ENCODE measurements around the gene PCARE.
"Not testable (repeated sequence)": the region's sequence is repeated elsewhere in the genome, so short reads cannot be mapped to it uniquely, and the experiment has no call there.

Gene PCARE

DNA sequence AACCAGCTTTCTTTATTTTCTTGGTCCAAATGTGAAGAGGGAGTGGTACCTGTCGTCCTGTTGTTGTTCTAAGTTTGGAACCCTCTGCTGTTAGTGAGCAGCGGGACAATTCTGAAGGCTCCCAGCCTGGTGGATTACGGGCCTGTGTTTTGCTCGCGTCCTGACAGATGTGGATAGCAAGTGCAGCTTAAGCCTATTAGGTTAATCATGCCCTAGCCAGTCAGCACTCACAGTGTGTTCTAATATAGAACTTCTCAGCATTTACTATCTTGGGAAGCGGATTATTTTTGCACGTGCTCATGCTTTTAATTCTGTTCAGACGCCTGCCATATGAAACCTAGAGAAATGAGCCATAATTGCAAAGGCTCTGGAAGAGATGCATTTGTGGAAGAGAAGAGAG, at the start of gene PCARE:
Gene PCARE (minus strand): TSS at position 113 of the 400 bp plus-strand sequence. CDS start 262 bp downstream, outside the sequence.
- DNase-seq (ENCODE audit: low spot score): no peak

DNA sequence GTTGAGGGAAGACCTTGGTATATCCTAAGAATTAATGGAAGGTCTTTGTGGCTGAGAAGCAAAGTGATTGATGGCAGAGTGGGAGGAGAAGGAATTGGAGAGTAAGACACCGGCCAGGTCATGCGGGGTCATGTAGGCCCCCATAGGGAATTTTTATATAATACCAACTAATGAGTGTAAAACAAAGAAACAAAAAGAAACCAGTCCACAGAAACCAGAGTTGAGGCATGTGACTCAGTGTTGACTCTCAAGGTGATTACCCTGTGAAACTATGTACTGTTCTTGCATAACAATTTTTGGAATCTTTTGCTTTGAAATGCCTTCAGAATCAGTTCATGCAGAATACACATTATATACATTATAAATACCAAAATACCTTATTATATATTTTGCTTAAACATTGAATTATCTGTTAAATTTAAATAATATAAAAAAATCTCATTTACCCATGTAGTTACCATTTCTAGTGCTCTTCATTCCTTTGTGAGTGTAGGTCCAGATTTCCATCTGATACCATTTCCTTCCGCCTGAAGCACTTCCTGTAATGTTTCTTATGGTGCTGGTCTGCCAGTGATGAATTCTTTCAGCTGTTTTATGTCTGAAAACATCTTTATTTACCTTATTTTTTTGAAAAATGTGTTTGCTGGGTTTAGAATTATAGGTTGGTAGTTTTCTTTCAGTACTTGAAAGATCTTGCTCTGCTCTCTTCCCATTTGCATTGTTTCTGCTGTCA, 49.5 kb upstream of the PCARE start:
- no peak for DNase-seq (ENCODE audit: low spot score)

DNA sequence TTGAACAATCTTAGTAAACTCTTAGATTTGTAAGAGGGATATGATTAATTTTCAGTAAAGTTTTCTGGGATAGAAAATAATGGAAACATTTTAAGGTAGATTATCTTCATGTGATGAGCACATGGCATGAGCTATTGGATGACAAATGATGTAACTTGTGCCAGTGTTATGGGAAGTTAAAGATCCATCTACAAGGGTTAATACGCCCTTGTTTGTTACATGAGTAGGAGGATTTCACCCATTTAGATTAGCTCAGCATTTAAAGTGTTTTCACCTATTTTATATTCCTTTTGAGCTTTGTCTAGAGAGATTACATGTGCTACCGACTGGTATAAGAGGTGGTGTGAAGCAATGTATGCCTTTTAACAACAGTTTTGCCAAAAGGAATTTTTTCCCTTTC, 46.5 kb upstream of the PCARE start:
- DNase-seq (ENCODE audit: low spot score): no peak

DNA sequence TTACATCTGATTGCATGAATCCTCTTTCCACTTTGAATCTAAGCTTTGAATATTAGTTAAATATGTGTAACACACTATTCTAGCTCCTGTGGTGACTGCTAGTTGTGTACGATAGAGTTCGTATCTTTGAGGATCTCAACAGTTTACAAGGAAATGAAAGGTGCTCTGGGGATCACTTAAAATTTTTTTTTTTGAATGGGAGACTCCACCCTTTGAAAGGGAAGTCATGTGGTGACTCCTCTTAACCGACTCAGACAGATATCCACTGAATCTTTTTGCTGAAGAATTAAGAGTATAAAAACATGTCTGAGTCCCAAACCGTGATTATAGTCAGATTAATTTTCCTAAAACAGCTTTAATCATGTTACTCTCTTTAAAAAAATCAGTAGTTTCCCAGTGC, 44.9 kb upstream of the PCARE start:
- DNase-seq (ENCODE audit: low spot score): no peak

DNA sequence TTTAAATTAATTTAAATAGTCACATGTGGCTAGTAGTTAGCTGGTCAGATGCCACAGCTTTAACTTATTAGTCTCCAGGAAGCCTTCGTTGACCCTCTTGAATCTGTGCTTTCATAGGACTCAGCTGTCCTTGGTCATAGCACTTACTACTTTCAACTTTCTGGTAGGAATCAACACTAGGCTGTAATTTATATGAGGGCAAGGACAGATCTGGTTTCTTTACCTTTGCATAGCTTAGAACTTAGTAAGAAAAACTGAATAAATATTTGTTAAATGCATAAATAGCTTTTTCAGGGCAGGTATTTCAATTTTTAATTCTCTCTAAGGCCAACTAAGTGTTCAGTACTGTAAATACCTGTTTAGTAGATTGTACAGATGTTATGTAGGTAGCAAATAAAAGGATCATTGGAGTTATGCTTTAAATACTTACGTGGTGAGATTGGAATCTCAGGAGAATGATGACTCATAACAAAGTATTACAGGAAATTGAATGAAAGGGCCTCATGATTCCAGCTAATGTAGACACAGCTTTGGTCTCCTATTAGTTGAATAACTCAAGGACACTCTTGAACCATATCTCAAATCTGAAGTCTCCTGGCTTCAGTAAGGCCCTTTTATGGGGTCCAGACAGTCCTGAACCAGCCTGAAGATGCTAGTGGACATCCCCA, 43.4 kb upstream of the PCARE start:
- no peak for DNase-seq (ENCODE audit: low spot score)

DNA sequence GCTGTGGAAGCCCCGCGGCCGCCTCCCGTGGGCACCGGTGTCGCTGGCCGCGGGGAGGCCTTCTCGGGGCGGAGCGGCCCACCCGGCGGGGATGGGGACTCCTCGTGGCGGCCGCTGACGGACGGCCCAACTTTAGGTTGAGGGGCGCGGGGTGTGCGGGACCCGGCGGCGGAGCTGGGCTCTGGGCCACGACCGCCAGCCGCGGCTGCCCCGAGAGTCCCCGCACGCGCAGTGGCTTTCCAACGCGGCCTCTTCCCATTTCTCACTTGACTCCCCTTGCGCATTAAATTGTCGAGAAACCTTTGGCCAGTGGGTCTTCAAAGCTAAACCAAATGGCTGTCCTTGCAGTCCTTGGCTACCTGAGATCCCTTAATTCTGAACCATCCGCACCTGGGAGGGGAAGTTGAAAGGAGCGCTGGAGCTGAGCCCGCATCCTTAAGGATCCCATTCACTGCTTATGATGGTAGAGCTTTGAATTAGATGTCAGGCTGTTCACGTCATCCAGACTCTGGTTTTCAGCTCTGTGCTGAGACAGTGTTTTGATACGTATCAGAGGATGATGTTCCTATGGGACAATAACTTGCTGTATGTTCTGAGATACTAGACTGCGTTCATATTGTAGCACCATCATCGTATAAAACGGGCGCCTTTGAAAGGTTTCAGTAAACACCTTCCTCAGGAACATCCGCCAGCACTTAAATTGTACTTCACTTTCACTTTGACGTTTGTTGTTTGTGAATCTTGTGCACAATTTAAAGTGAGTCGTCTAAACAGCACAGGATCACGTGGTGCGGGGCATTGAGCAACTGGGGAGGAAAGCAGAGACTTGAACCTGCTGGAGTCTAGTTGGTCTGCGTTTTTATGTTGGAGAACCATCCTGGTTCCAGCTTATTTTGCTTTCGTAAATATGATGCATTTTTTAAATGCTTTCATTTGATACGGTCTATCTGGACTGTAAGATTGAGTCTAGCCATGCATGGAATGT, 41.8 kb upstream of the PCARE start:
- DNase-seq (ENCODE audit: low spot score): peak; percentile 87

DNA sequence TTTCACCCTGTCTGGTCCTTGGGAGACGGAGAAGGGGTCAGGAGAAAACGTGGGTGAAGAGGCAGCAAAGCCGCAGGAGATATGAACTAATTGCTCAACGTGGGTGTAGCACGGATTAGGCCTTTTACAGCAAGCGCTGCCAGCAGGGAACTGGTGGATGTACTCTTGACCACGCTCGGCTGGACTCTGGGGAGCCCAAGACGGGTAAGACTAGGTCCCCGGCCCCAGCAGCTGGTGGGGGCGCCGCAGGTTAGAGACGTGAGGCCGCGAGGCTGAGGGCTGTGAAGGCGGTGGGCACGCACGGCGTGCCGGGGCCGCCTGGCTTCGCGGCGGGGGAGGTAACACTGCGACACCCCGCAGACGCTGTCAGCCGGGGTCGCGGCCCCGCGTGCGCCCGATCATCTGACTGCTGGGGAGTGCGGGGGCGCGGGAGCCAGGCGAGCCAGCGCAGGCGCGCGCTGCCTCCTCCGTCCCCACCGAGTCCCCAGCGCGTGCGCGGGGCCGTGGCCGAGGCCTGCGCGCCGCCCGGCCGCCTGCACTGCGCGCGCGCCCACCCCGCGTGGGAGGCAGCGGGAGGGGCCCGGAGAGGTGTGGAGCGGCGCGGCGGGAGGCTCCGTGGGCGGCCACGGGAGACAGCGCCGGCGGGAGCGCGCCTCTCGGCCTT, 40.8 kb upstream of the PCARE start, which contains the start of gene CLIP4:
Gene CLIP4 (plus strand): TSS at position 470 of the 664 bp plus-strand sequence. CDS start 5,974 bp downstream, outside the sequence.
- peak; percentile 32 for DNase-seq (ENCODE audit: low spot score)

DNA sequence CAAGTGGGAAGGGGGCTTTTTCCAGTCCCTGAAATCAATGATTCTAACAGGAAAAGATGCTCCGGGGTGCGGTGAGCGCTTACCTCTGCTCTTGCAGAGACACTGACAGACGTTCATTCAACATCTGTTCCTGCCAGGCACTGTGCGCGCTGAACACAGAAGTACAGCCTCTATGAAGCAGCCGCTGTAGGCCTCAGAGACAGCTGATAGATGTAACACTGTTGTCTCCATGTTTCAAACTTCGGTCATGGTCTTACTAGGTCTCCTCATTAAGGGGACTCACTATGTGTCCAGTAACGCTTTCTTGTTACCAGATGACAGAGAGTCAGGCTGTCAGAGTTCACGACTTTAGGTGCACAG, 40.2 kb upstream of the PCARE start:
- no peak for DNase-seq (ENCODE audit: low spot score)

DNA sequence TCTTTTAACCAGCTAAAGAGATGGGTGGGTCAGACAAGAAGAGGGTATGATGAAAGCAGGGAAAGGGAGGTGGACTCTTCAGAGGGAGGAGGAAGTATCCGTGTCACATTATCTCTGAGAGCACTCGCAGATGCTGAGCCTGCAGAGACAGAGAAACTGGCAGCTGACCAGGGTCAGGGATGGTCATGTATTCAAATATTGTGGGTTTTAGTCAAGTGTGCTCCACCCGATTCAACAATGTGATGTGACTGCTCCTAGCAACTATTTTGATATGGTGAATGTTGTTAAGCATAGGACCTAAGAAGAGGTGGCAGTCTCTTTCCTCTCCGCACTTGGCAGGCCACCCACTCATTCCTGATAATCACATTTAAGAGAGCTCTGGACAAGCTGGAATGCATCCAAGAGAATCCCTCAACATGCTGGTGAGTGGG, 39.6 kb upstream of the PCARE start:
- DNase-seq (ENCODE audit: low spot score): no peak

DNA sequence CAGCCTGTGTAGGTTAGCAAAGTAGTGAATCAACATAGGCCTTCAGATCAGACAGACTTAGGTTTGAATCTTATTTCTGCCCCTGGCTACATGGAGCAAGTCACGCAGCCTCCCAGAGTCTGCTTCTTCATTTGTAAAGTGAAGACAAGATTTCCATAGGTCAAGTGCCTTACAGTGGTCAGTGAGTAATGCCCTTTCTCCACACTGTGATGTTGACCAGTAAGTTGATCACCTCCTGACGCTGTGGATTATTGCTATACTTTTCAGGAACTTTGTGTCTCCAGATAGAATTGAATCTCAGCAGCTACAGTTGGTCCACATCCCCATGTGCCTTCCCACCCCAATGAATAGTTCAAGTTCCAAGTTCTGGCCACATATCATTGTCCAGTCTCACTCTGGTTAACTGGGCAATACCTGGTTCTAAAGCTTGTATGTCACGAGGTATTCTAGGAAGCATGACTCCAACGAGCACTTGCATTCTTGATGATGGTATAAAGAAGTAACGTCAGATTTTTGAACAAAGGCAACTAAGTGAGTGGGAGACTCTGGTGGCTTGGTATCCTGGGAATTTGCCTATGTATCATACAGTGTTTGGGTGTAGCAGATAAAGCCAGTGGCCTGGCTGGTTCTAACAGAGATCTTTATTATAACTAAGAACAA, 38.8 kb upstream of the PCARE start:
- no peak for DNase-seq (ENCODE audit: low spot score)

DNA sequence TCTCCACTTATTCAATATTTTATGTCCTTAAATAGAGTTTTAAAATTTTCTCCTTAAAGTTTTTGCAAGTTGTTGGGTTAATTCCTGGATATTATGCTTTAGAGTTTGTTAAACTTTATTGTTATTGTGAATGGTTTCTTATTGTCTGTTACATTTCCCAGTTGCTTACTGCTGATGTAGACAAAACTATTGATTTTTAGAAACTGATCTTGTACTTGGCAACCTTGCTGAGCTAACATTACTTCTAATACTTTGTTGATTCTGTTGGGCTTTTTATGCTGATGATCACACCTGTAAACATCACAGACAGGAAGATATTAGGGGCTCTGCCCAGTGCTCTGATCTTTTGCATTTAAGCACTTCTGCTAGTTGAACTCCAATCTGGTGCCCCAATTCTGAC, 38.1 kb upstream of the PCARE start:
- no peak for DNase-seq (ENCODE audit: low spot score)

DNA sequence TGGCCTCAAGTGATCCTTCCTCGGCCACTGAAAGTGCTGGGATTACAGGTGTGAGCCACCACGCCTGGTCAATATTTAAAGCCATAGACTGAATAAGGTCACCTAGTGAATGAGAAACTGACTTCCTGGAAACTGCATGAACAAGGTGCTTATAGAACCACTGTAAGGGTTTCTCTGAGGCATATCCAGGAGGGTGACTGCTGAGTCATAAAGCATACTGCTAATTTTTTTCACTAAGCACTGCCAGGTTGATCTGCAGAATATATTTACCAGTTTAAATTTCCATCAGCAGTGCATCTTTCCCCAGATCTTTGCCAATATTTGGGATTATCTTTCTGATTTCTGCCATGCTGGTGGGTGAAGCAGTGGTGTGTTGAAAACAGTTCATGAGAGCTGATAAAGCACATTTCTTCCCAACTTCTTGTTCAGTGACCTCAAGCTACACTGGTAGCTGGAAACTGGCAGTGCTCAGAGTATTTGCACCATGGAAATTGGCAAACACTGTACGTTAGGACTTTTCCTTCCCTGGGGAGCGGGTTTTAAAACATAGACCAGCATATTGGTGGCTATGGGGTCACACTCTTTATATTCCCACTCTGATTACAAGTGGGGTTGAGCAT, 36.7 kb upstream of the PCARE start:
- peak; percentile 53 for DNase-seq (ENCODE audit: low spot score)

DNA sequence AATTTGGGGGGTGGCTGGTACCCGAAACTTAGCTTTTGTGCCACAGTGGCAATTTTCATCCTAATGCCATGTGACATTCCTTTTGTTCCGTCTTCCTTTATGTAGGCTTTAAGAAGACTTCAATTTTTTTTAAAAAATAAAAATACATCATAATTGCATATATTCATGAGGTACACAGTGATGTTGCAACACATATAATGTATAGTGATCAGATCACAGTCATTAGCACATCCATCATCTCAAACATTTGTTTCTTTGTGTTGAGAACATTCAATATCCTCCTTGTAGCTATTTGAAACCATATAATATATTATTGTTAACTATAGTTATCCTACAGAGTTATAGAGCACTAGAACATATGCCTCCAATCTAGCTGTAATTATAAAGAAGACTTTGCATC, 34.9 kb upstream of the PCARE start:
- no peak for DNase-seq (ENCODE audit: low spot score)

DNA sequence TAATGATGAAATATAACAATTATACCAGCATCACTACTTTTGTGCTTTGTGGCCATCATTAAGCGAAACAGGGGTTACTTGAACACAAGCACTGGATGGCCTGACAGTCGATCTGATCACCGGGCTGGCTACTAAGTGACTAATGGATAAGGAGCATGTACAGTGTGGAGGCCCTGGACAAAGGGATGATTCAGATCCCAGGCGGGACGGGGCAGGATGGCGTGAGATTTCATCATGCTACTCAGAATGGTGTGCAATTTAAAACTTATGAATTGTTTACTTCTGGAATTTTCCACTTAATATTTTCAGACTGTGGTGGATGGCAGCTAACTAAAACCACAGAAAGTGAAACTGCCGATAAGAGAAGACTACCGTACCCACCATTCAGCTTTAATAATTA, 33.9 kb upstream of the PCARE start:
- no peak for DNase-seq (ENCODE audit: low spot score)

DNA sequence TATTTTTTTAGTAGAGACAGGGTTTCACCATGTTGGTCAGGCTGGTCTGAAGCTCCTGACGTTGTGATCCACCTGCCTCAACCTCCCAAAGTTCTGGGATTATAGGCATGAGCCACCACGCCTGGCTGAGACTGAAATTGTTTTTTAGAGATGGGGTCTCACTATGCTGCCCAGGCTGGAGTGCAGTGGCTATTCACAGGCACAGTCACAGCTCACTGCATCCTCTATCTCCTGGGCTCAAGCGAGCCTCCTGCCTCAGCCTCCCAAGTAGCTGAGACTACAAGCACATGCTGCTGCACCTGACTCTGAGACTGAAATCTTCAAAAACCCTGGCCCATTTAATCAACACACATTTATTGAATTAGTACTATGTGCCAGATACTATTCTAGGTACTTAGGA, 33.2 kb upstream of the PCARE start:
- DNase-seq (ENCODE audit: low spot score): not testable (repeated sequence)

DNA sequence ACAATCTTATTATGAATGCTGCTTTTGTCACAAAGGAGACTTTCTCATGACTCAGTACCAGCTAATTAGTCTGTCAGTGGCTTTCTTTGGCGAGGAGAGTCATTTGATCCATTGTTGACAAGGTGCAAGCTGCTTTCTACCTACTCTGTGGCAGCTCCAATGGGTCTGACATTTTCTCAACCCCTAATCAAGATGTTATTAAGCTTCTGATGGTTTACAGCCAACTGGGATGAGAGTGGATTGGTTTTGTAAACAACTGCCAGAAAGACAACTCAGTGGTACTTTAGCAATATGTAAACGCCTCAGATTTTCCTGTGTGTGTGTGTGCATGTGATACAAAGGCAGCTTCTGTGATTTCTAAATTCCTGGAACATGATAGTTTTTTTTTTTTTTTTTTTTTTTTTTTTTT, 32.7 kb upstream of the PCARE start:
- DNase-seq (ENCODE audit: low spot score): no peak

DNA sequence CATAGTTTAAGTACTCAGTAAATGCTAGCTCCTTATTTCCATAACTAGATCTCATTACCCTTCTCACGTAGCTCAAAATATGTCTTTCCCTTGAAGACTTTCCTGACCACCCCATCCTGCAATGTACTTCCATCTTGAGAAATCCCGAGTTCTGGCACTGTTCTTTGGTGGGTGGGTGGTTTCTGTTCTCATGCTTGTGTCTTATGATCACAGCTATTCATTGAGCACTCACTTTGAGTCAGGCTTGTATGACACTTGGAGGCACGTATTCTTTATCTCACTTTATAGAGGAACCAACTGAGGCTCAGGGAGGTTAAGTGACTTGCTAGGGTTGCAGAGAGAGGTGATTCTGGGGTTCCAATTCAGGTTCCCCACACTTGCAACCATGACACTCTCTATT, 31.9 kb upstream of the PCARE start:
- DNase-seq (ENCODE audit: low spot score): no peak

DNA sequence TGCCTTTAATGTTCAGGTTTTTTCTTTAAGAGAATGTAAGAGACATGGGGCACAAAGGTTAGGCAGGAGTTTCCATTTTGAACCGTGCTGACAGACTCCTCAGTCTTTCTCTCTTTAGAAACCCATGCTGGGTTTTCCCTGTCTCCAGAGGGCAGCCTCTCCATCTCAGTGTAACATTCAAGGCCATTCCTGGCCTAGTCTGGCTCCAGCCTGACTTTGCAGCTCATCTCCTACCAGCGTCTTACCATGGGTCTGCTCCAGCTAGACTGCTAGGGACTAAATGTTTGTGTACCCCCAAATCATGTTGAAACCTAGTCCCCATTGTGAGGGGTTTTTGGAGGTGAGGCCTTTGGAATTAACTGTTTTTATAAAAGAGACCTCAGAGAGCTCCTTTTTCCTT, 31.1 kb upstream of the PCARE start:
- DNase-seq (ENCODE audit: low spot score): no peak

DNA sequence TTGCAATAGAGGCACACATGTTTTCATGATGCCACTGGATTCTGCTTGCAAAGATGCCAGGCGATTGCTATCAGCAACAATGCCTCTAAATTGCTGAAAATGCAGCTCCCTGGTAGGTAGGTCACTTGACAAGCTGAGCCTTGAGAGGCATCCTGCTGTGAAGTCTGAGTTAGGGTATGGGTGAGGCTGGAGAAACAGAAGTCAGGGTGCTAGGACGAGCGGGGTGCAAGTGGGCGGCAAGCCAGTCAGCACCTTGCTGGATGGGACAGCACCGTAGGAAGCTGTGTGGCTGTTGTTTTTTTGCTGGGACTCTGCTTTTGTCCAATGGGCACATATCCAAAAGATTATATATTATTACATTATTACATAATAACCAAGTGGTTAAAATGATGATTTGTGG, 30.4 kb upstream of the PCARE start:
- no peak for DNase-seq (ENCODE audit: low spot score)

DNA sequence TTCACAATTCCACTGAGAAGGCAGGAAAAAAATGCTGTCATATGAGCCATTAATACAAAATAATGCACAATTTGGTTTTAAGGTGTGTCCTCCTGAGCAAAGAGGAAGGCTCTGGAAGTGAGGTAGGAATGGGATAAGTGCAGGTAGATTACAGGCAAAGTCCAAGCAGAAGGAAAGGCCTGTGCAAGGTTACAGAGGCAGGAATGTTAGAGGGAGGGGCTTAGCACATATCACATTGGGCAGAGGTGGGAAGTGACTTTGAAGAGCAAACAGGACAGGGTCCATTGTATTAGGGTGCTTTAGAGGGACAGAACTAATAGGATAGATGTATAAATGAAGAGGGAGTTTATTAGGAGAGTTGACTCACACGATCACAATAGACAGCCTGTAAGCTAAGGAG, 26.2 kb upstream of the PCARE start:
- DNase-seq (ENCODE audit: low spot score): no peak

DNA sequence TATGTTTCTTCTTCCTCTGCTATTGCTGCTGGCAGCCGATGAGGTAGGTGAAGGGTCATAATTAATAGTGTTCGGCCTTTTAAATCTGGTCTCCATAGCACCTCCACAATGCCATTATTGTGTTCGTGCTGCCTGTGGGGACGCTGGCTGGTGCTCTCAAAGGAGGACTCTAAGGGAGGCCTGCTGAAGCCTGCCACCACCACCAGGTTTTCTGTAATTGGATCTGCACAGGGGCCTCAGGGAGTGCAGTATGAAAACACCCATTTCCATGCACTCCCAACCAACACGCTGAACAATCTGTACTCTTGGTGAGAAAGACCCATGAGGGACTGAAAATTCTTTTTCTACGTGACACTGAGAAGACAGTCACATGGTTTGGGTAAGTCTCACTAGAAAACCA, 23.2 kb upstream of the PCARE start:
- DNase-seq (ENCODE audit: low spot score): no peak

Data from activated CD4-positive, alpha-beta T cell treated with anti-CD3 and anti-CD28 coated beads, Interleukin-2, Interleukin-4, amounts not matched to agents 100 ng/mL and 50 ng/mL, durations not matched to agents 16 hours and 8 hours (primary cell).